PFSK-1 (cell line): Measurements from ENCODE around the gene ANXA2.

Experiments
- FOXP2 ChIP-seq: optimal IDR thresholded peaks from 2 replicates; pipeline ENCODE3; 2011; ENCODE audit warnings: borderline replicate concordance, control low read depth, inconsistent platforms; ENCODE audit not compliant: insufficient read depth; ENCODE audit errors: extremely low read length, extremely low read depth
- POLR2AphosphoS5 ChIP-seq: IDR thresholded peaks from 2 replicates; pipeline ENCODE4 v1.6.1; 2012; ENCODE audit warnings: low read depth, mild to moderate bottlenecking, control low read depth, low read length, moderate library complexity
- SIN3A ChIP-seq: IDR thresholded peaks from 2 replicates; pipeline ENCODE4 v1.6.1; 2012; ENCODE audit warnings: mild to moderate bottlenecking, low read length, moderate library complexity, borderline replicate concordance; ENCODE audit not compliant: insufficient read depth
- TAF1 ChIP-seq: IDR thresholded peaks from 2 replicates; pipeline ENCODE4 v1.6.1; 2012; ENCODE audit warnings: low read length, control low read depth, borderline replicate concordance; ENCODE audit not compliant: insufficient read depth
- TF ChIP-seq, protein P1 (sequence below), 2 experiments: IDR thresholded peaks; 2 replicates each; pipeline versions ENCODE4 v1.6.1 to v1.8.0; 2011 to 2012; ENCODE audit warnings: low read depth in 2 of 2, low read length in 2 of 2, control low read depth in 1 of 2, inconsistent platforms in 1 of 2, mild to moderate bottlenecking in 1 of 2, moderate library complexity in 1 of 2; ENCODE audit not compliant: insufficient read depth in 1 of 2

Gene ANXA2

DNA sequence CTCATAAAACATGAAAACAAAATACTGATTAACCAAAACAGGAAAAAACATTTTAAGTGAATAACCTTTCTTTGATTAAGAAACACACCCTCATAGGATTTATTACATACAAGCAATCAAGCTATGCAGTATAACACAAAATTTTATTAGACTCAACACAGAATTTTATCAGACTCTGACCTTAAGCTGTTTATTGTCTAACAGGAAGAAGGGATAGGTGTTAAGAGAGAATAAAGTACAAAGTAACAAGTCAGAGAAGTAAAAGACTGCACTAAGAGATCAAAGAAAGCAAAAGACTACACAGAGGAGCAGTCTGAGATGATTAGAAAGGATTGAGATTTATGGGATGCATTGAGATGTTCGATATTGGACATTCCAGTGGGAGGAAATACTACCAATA lies 43.5 kb upstream of the ANXA2 start:
- TF ChIP-seq POLR2AphosphoS5 (no peak), FOXP2 (no peak), TAF1 (no peak), SIN3A (no peak)
- TF ChIP-seq, protein P1, sequence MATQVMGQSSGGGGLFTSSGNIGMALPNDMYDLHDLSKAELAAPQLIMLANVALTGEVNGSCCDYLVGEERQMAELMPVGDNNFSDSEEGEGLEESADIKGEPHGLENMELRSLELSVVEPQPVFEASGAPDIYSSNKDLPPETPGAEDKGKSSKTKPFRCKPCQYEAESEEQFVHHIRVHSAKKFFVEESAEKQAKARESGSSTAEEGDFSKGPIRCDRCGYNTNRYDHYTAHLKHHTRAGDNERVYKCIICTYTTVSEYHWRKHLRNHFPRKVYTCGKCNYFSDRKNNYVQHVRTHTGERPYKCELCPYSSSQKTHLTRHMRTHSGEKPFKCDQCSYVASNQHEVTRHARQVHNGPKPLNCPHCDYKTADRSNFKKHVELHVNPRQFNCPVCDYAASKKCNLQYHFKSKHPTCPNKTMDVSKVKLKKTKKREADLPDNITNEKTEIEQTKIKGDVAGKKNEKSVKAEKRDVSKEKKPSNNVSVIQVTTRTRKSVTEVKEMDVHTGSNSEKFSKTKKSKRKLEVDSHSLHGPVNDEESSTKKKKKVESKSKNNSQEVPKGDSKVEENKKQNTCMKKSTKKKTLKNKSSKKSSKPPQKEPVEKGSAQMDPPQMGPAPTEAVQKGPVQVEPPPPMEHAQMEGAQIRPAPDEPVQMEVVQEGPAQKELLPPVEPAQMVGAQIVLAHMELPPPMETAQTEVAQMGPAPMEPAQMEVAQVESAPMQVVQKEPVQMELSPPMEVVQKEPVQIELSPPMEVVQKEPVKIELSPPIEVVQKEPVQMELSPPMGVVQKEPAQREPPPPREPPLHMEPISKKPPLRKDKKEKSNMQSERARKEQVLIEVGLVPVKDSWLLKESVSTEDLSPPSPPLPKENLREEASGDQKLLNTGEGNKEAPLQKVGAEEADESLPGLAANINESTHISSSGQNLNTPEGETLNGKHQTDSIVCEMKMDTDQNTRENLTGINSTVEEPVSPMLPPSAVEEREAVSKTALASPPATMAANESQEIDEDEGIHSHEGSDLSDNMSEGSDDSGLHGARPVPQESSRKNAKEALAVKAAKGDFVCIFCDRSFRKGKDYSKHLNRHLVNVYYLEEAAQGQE (IDR thresholded peaks at IDR 0.05; ENCODE audit: insufficient read depth in 1 of 2, low read depth in 2 of 2, low read length in 2 of 2) = no peak

DNA sequence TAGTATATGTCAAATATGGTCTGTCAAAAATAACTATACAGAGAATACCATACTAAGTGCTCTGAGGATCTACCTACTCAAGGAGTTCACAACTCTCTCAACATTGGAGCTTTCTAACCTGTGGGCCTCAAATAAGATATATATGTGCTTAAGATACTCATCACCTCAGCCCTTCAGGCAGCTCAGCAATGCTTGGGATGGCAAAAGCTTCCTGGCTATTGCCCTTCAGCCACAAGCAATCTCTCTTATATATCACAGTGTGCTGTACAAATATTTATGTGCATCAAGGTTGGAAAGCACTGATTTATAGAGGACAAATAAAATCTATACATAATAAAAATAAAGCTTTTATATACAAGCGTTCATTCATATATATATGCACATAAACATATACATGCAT lies 40.9 kb upstream of the ANXA2 start:
- TF ChIP-seq, protein P1 (IDR thresholded peaks at IDR 0.05; ENCODE audit: insufficient read depth in 1 of 2, low read depth in 2 of 2, low read length in 2 of 2) = no peak
- TF ChIP-seq SIN3A (no peak), FOXP2 (no peak), POLR2AphosphoS5 (no peak)

DNA sequence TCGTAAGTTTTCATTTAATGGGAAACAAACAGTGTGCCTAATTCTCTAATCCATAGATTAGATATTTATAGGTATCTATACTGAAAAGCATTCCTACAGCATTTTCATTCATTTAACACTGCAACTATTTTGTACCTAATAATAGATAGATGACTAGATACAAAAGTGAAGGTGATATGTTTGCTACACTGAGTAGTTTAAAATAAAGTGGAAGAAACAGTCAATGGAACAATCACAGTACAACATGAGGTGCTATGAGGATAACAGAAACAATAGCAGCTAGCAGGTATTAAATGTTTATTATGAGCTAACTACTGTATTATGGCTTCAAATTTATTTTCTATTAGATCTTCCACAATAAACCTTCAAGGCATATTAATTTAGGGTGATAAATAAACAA lies 31.1 kb upstream of the ANXA2 start:
- no peak for TF ChIP-seq TAF1
- no peak for TF ChIP-seq SIN3A
- no peak for TF ChIP-seq FOXP2
- TF ChIP-seq POLR2AphosphoS5 = no peak
- TF ChIP-seq, protein P1 (IDR thresholded peaks at IDR 0.05; ENCODE audit: insufficient read depth in 1 of 2, low read depth in 2 of 2, low read length in 2 of 2) = no peak

DNA sequence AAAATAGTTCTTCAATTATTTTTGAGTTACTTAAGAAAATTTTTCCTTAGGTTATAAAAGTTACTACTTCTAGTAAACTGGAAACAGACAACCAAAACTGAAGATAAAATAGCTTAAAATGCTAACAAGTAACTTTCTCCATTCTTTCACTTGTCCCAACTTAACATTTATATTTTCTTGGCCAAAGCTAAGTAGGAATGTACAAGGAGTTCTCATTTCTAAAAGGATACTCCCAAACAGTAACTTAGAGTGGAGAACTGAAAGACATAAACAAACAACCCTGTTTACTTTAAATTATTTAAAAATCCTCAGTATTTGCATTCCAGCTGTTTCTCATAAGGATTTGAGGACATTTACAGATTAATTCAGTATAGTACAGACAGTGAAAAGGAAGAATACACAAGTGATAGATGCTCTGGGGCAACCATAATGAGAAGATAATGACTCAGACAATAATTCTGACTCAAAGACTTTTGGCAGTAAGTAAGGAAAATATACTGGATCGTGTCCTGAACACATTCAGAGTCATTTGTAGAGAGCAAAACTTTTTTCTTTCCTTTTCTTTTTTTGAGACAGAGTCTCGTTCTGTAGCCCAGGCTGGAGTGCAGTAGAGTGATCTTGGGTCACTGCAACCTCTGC lies 29.2 kb upstream of the ANXA2 start:
- TF ChIP-seq, protein P1 (IDR thresholded peaks at IDR 0.05; ENCODE audit: insufficient read depth in 1 of 2, low read depth in 2 of 2, low read length in 2 of 2) = no peak
- TF ChIP-seq SIN3A (no peak), TAF1 (no peak), FOXP2 (no peak), POLR2AphosphoS5 (no peak)
